ENCODE results near the gene CASZ1. TPM values are rescaled to one million over a fixed set of nuclear protein-coding genes. Genes with fewer than 3 reads are reported as not detected.

Gene CASZ1
- total RNA-seq, 1 donor from 2014 or later, result 1.6 TPM

- DNase-seq (ENCODE audit: low spot score in 2 of 2) (no peak), FAIRE-seq (no peak)
These were observed 160.5 kb downstream of the CASZ1 start for GRCh38 chr1:10635992-10636391.

- no peak for FAIRE-seq
- no peak for DNase-seq (ENCODE audit: low spot score in 2 of 2)
These were observed 161.2 kb downstream of the CASZ1 start for GRCh38 chr1:10635085-10635896.

GRCh38 chr1:10634428-10635084, 161.9 kb downstream of the CASZ1 start:
- DNase-seq (ENCODE audit: low spot score in 2 of 2) (no peak), FAIRE-seq (no peak)

- peak in 1 of 2 donors; percentile 20 for DNase-seq (ENCODE audit: low spot score in 2 of 2)
- FAIRE-seq, result no peak
These were observed 162.4 kb downstream of the CASZ1 start for GRCh38 chr1:10634075-10634427.

- FAIRE-seq, result no peak
These were observed 163.0 kb downstream of the CASZ1 start for GRCh38 chr1:10633416-10633815.

GRCh38 chr1:10632691-10633090, 163.8 kb downstream of the CASZ1 start:
- DNase-seq (ENCODE audit: low spot score in 2 of 2) (peak in 1 of 2 donors; percentile 20), FAIRE-seq (no peak)

More at GRCh38 chr1:10633416-10633815, 163.0 kb downstream of the CASZ1 start:
- peak in 1 of 2 donors; percentile 14 for DNase-seq (ENCODE audit: low spot score in 2 of 2)

- DNase-seq (ENCODE audit: low spot score in 2 of 2), result peak in 1 of 2 donors; percentile 18
- FAIRE-seq, result no peak
These were observed 164.4 kb downstream of the CASZ1 start for GRCh38 chr1:10631811-10632593.

GRCh38 chr1:10631121-10631810, 165.2 kb downstream of the CASZ1 start:
- DNase-seq (ENCODE audit: low spot score in 2 of 2) (no peak), FAIRE-seq (no peak)

- FAIRE-seq (no peak), DNase-seq (ENCODE audit: low spot score in 2 of 2) (no peak)
These were observed 165.8 kb downstream of the CASZ1 start for GRCh38 chr1:10630661-10631120.

GRCh38 chr1:10629816-10630571, 166.5 kb downstream of the CASZ1 start:
- FAIRE-seq, result no peak
- DNase-seq (ENCODE audit: low spot score in 2 of 2), result peak in 1 of 2 donors; percentile 15

- no peak for FAIRE-seq
- peak in 1 of 2 donors; percentile 28 for DNase-seq (ENCODE audit: low spot score in 2 of 2)
These were observed 167.2 kb downstream of the CASZ1 start for GRCh38 chr1:10629091-10629815.

GRCh38 chr1:10628685-10629084, 167.8 kb downstream of the CASZ1 start:
- DNase-seq (ENCODE audit: low spot score in 2 of 2), result peak in 1 of 2 donors; percentile 26
- FAIRE-seq, result no peak

- no peak for FAIRE-seq
- DNase-seq (ENCODE audit: low spot score in 2 of 2), result no peak
These were observed 169.5 kb downstream of the CASZ1 start for GRCh38 chr1:10626791-10627410.

- FAIRE-seq (no peak), DNase-seq (ENCODE audit: low spot score in 2 of 2) (no peak)
These were observed 170.2 kb downstream of the CASZ1 start for GRCh38 chr1:10626131-10626731.

GRCh38 chr1:10625554-10625953, 170.9 kb downstream of the CASZ1 start:
- no peak for DNase-seq (ENCODE audit: low spot score in 2 of 2)
- FAIRE-seq, result no peak

- DNase-seq (ENCODE audit: low spot score in 2 of 2) (no peak), FAIRE-seq (no peak)
These were observed 171.4 kb downstream of the CASZ1 start for GRCh38 chr1:10625076-10625475.

GRCh38 chr1:10624256-10625050, 172.0 kb downstream of the CASZ1 start:
- DNase-seq (ENCODE audit: low spot score in 2 of 2) (no peak), FAIRE-seq (no peak)

All from frontal cortex (tissue), 4 donors.